Stimulated activated CD8-positive, alpha-beta memory T cell treated with anti-CD3 and anti-CD28 coated beads, Interleukin-4, amount 100 ng/mL, for 48 hours (primary cell): Measurements from ENCODE around the gene TAGLN2.

Experiments used
- DNase-seq: peaks from one replicate; pipeline ENCODE4 v3.0.0-alpha.2; 2020

TAGLN2 gene

DNA sequence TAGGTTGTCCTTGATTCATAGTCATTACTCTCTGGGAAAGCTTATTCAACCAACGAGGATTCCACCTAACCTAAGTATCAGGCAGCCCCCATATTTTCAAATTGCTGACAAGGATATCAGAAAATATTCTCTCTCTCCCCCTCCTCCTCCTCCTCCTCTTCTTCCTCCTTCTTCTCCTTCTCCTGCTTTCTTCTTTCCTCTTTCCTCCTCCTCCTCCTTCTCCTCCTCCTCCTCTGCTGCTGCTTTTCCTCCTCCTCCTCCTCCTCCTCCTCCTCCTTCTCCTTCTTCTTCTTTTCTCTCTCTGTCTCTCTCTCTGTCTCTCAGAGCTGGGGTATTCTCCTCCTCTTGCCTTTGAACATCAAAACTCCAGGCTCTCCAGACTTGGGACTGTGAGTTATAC, 22.6 kb upstream of the TAGLN2 start:
- no peak for DNase-seq

DNA sequence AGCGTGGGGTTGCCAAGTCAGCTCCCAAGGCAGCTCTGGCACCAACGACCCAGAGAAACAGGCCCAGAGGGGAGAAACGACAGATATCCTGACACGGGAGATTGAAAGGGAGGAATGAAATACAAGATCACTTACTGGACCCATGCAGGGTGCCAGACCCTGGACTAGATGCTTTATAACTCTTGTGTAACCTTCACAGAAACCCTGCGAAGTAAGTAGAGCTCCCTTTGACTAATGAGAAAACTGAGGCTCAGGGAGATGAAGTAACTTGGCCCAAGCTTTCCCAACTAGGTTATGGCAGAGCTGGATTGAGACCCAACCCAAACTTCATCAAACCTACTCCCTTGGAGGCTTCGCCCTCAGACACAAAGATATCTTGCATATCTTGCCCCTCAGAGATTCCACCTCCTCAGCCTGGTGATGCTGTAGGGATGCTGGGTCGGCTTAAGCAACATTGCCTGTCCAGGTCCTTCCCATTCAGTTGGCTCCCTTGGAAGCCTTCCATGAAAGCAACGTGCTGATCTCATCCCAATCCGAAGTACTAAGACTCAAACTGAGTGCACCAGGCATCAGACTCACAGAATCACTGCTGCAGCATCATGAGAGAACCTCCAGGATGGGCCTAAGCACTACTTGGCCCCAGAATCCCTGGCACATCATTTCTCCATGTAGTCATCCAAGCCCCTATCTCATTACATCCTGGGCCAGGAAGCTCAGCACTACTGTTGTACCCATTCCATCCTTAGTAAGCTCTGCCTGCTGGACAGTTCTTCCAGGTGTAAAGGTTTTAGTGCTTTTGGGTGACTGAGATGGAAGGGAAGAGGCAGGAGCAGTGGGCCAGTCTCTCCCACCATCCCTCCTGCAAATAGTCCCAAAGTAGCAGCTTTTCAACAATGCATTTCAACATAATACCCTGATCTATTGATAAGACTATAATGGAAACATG, 21.2 kb upstream of the TAGLN2 start:
- no peak for DNase-seq

DNA sequence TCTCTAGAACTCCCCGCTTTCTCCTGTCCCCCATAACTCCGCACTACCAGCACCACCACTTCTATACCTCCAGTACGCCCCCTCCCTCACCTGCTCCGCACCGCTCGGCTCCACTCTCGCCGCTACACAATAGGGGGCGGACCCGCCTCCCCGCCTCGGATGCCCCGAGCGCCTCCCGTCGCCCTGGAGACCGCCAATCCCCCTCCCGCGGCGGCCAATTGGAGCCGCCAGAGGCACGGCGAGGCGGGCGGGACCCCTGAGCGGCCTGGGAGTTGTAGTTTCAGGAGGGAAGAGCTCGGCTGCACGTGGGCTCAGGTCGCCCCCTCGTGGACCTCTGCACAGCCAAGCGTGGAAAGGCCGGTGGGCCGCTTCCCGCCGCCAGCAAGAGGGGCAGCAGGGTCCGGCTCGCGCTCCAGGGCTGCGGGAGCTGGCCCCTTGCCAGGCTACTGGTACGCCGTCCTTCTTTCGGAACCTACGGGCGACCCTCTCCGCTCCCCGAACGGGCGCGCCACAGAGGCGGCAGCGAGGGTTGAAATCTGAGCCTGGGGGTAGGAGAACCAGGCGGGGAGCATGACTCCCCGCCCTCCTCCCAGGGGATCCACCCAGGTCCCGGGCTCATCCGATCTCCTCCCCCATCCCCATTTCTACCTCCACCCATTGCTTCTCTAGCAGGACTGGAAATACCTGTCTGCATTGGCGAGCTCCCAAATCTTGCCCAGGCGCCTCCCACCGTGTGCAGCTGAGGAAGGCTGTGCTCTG, 20.4 kb upstream of the TAGLN2 start, which contains the start of gene IGSF9:
Gene IGSF9, minus strand, starts transcription at position 131 of the 759 bp plus-strand sequence. CDS start 2,159 bp downstream, outside the sequence.
- peak; percentile 83 for DNase-seq

DNA sequence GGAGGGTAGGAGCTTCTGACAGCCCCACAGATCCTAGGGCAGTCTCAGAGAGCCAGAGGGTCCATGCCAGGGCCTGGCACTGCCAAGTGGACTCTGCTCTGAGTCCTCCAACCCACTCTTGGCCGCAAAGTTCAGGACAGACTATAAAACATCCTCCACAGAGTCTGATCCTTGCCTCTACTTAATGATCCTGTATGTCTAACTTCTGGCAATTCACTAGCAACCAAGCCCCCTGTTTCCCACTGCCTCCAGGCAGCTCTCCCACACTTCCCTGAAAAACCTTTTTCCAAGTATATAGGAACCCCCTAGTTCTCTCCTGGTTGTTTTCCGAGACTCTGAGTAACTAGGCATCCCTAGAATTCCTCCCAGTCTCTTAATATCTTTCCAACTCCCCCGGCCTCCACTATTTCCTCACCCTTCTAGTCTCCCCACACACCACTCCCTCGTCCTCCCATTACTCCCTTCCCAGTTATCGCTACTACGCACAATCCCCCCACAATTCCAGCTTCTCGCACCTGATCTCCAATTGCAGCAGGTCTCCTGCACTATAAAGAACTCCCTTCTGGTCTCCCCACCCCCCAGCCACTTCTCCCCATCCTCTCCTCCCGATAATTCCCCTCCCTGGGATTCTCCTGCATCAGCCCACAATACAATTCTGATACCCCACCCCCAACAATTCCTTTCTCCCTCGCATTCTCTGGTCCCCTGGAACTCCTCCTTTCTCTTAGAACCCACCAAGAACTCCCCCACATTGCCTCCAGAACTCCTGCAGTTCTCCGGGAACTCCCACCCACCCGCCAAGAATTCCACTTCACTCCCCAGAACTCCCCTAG, 19.5 kb upstream of the TAGLN2 start:
- DNase-seq: no peak

DNA sequence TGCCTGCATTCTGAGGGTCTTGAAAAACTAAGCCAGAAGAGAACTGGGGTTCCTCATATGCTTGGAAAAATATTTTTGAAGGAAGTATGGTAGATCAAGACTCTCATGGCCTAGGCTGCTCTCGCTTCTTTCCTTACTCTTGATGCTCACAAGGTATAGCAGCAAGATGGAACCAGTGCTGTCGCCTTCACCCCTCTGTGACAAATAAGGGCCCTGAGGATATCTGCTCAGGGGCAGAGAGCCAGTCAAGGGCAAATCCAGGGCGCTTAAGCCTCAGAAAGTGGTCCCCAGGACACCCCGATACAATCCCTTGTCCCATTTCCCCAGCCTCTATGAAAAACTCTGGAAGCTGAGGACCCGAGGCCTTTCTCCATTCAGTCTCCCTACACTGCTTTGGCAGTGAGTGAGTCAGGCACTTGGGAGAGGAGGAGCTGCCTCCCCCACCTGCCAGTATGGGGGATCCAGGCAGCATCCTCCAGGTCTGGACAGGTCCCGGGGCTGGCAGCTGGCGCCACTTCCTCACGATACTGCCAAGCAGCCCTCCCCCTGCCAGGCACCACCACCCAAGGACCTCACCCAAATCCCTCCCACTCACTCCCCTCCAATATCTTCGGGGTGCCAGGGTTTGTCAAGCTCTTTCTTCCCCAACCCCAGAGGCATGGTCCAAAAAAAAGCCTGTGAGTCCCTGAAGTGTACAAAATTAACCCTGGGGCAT, 18.8 kb upstream of the TAGLN2 start:
- no peak for DNase-seq

DNA sequence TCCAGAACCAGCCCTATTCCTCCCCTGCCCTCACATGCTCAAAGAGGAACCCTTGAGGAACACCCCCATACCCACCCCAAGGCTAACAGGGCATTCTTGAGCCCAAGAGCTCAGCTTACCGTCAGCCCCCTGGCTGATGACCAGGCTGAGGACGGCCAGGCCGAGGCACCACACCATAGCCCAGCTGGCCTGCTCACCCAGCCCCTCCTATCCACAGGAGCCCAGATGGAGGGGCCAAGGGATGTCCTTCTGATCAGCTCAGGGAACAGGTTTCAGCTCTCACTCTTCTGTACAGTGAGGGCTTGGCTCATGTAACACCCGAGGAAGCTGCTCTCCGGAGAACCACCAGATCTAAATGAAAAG, 18.0 kb upstream of the TAGLN2 start:
- no peak for DNase-seq

DNA sequence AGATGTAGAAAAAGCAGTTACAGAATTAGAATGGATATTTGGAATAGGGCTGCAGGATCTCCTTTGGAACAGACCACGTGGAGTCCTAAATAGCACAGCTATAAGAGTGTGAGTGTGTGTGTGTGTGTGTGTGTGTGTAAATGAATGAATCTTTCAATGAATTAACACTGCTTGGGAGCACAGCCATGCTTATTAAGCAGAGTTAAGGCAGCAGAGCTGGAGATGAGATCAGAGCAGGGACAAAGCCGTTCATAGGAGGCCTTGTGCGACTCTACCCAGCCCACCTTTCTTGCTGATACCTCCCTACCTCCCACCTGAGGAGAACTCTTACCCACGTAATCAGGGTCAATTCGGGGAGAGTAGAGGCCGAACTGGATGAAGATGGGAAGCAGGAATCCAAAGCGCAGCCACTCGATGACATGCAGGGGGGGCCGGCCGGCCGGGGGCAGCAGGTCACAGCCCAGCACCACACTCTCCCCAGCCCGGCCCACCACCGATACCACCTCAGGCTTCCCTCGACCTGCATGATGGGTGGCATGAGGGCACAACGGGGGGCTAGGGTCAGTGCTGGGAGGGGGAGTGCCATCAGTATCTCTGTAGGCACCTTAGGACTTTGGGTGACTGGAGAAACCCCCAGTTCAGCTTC, 17.4 kb upstream of the TAGLN2 start:
- no peak for DNase-seq

DNA sequence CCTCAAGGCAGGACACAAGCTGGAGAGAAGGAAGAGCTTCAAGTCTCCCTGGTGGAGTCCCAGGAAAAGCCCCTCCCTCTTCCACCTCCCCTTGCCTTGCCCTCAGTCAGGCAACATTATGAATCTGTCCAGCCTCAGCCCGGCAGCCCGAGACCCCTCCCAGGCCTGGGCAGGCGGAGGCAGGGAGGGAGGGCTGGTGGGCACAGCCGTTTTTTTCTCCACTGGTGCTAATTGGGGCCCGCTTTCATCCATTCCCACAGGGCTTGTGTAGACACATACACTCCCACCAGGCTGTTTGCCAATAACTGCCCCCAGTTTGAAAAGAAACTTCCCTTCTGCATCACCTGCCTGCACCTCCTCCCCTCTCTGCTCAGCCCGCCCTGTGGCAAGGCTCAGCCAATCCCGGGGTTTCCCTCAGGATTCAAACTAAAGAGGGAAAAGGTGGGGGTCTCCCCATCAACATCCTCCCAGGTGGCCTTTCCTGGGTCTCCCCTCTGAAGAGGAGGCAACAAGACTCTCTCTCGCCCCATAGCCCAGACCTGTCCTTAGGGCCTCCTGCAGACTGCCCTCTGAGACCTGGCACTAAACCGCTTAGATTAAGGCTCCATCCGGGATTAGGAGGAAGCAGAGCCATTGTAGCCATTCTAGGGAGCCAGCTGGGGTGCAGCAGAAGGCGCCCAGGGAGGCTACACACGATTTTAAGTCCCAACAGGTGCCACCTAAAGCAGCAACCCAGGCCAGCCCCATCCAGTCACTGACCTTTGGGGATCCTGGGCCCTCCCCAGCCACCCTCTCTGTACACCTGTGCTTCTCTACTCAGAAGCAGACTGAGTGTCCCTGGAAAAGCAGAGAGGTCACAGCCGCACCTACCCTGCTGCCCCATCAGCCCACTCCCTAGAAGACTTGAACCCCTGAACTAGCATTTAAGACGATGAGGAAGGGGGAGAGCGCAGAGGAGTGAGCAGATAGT, 16.6 kb upstream of the TAGLN2 start:
- DNase-seq: no peak

DNA sequence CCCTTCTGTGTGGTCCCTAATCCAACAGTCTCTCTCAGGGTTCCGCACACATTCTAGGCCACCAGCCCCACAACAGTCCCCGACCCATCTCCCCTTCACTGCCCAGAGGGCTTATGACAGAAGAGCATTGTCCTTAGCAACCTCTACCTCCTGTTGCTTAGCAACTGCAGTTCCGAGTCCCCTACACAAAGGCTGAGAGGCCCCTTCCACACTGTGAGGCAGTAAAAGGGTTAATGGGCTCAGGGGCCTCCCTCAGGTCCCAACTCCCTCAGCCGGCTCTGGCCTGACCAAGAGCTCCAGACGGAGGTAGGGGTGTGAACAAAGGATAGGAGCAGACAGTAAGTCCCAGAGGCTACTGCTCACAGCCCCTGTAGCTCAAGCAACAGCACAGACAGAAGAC, 15.8 kb upstream of the TAGLN2 start:
- DNase-seq: no peak

DNA sequence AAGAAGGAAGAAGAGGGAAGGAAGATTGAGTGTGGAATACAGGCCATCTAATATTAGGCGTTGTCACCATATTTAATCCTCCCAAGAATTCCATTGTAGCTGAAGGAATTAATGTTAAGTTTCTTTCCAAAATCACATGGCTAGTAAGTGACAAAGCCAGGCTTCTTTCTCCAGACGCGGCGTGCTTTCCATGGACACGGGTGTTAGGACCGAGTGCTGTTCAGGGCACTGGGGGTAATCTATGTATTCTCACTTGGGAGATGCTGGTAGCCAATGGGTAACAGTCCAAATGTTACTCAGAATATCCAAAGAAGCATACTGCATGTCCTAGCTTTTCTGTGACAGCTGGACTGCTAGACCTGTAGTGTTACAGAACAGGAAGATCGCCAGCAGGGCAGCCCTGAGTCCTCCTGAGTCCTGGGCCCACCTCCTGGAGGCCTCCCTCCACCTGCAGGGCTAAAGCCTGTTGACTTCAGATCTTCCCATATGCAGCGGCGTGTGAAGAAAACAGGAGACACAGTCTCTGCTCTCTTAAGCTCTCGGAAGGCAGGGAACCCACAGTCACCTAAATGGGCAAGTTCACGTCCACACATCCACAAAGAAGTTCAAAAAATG, 14.8 kb upstream of the TAGLN2 start:
- DNase-seq: no peak

DNA sequence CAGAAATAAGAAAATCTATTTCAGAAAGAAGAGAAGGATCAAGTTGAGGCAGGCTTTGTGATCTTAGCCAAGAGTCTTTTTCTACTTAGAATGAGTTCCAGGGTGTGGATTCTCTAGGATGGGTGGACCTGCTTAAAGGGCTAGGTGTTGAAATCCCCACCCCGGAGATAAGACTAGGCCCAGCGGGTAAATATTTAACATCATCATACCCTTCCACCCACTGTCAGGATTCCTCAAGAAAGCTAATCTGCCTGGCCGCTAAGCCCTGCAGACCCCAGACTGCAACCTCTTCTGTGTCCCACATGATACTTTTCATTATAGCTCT, 14.3 kb upstream of the TAGLN2 start:
- no peak for DNase-seq

DNA sequence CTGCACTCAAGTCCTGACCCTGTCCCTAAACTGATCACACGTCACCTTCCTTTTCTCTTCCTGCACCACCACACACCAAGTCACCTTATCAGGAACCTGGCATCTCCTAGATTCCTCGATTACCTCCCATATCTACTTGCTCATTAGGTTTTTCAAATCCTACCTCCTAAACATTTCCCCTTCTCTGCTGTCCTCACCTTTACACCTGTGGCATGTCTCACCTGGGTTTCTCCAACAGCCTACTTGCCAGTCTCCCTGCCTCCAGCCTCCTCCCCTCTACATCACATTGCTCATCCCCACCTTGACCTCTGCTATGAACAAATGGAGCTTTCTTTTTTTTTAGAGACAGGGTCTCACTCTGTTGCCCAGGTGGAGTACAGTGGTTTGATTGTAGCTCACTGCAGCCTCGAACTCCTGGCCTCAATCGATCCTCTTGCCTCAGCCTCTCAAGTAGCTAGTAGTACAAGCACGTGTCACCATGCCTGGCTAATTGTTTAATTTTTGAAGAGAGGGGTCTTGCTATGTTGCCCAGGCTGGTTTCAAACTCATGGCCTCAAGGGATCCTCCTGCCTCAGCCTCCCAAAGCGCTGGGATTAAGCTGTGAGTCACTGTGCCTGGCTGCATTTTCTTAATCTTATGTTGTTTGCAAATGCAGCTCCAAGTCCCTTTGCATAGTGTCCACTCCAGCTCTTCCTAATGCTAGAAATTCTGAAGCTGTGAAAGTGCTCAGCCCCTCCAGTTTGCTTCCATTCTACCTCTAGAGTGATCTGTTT, 13.8 kb upstream of the TAGLN2 start:
- DNase-seq: no peak

DNA sequence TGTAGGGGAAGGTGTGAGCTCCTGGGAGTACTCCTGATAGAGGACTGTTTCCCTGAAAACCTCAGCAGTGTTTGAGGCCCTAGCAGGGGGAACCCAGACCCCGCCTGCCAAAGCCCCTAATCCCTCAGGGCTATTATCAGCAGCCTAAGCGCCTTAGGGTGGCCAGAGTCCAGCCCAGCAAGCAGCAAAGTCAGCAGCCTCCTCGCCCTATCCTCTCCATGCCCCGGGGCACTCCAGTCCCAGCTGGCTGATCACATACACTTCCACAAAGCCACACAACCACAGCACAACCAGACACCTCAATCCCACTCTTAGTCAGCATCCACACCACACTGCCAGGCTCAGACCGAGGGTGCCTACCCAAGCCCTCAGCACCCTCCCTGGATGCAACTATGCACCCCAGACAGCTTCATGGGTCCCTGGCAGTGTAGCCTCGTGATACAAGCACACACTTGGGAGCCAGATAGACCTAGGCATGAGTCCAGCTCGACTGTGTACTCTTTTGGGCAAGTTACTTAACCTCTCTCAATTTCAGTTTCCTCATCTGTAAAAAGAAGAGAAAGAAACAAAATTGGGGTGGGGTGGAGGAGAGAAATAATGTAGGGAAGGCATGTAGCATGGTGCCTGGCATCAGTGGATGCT, 13.0 kb upstream of the TAGLN2 start:
- DNase-seq: no peak

DNA sequence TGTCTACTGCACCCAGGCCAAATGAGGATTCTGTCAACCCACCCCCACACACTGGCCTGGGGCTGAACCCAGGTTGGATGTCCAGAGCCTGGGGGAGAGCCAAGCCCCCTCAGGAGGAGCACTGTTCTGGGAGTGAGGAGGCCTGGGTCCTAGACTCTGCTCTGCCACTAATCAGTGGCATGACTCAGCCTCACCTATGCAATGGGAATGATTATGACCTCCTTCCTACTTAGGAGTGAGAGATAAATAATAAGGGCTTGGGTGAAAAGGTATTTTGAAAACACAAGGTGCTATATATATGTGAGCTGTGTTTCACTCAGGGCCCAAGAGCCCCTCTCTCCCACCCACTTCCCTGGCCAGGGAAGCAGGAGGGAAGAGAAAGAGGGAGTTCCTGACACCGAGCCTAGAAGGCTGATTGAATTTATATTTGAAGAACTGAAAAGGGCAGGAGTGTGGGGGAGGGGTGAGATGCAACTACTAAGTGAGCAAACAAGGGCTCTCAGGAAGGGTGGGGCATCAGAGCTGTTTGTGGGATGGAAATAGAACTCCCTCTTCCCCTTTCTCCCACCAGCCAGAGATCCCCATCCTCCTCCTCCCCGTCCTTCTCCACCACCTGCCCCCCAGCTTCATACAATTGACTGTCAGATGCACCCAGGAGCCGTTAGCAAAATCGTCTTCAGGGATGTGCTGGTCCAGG, 11.9 kb upstream of the TAGLN2 start:
- DNase-seq: no peak

DNA sequence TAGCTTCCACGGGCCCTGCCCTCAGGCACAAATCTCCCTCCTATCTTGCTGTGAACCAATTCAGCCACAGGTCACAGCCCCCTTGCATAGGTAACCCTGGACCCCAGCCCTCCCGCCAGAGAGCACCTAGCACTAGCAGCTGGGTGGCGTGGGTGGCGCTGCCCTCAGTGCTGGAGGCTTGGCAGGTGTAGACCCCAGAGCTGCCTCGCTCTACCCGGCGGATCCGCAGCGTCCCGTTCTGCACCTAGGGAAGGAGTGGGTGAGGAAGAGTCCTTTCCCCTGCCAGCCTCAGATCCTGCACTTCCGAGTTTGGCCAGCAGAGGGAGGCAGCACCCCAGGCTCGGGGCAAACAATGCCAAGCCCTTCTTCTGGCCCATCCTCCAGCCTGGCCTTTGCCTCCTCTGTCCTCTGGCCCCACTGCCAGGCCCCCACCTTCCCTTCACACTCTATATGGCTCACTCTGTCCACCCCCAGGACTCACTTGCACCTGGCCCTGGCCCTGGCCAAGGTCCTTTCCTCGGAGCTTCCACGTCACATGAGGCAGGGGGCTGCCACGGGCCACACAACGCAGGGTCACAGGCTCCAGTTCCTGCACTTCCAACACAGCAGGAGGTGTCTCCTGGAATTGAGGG, 11.1 kb upstream of the TAGLN2 start:
- peak; percentile 97 for DNase-seq

DNA sequence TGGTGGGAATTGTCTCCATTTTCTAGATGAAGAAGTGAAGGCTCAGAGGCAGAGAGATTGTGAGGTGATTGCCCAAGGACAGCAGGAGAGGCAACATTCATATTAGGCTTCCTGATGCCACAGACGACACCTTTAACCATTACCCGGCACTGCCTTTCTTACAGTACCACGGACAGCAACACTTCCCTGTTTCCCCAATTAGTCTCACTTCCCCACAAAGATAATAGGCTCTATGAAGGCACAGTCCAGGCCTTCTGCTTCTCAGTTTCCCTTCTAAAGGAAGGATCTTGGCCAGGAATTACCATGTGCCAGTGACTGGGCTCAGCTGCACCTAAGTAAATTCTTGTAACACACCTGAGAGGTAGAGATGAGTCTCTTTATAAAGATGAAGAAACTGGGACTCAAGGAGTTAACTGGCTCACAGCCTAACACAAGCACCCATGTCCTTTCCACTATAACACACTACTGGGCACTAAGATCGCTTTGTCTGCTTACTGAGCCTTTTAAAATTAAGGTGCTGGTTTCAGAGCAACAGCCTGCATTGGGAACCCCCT, 10.5 kb upstream of the TAGLN2 start:
- no peak for DNase-seq

DNA sequence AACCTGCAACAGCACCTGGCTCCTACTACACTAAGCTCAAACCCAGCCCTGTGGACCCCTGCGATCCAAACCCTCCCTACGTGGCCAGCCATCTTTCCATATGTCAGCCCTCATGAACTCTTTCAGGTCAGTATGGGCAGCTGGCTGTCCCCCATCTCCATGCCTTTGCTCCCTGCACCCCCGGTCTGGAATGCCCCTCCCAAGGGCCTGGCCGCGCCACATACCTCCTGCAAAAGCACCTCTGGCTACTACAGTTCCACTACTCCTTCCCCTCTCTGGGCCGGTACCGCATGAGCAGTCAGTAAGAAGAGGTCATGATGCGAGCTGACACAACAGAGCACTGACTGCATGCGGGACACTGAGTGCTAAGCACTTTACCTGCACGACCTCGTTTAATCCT, 10.0 kb upstream of the TAGLN2 start:
- DNase-seq: no peak
